ENCODE results near the gene RNFT2.

RNFT2 gene

DNA sequence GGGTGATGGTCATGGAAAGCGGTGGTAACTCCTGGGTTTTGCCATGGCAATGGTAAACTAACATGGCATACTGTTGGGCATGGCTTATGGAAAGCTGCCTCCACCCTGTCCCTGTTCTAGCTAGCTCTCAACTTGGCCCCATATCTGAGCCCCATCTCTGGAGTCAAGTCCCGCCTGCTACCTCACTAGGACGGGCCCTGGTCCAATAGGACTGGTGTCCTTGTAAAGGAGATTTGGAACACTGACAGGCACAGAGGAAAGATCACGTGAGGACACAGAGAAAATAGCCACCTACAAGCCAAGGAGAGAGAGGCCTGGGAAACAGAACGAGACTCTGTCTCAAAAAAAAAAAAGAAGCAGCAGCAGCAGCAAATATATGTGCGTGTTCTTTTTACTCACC, 59.8 kb downstream of the RNFT2 start:
- TF ChIP-seq, protein P1, sequence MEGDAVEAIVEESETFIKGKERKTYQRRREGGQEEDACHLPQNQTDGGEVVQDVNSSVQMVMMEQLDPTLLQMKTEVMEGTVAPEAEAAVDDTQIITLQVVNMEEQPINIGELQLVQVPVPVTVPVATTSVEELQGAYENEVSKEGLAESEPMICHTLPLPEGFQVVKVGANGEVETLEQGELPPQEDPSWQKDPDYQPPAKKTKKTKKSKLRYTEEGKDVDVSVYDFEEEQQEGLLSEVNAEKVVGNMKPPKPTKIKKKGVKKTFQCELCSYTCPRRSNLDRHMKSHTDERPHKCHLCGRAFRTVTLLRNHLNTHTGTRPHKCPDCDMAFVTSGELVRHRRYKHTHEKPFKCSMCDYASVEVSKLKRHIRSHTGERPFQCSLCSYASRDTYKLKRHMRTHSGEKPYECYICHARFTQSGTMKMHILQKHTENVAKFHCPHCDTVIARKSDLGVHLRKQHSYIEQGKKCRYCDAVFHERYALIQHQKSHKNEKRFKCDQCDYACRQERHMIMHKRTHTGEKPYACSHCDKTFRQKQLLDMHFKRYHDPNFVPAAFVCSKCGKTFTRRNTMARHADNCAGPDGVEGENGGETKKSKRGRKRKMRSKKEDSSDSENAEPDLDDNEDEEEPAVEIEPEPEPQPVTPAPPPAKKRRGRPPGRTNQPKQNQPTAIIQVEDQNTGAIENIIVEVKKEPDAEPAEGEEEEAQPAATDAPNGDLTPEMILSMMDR (IDR thresholded peaks at IDR 0.05; ENCODE audit: extremely low read depth, missing control alignments) = no peak
- DNase-seq (ENCODE audit: low spot score) = no peak

DNA sequence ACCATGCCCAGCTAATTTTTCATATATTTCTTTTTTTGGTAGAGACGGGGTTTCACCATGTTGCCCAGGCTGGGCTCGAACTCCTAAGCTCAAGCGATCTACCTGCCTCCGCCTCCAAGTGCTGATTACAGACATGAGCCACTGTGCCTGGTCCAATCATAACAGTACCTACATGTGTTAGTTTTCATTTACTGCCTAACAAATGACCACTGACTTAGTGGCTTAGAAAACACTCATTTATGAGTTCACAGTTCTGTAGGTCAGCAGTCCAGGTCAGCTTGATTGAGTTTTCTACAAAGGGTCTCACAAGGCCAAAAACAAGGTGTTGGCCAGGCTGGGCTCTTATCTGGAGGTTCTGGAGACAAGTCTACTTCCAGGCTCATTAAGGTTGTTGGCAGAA, 60.6 kb downstream of the RNFT2 start:
- no peak for DNase-seq (ENCODE audit: low spot score)
- TF ChIP-seq, protein P1 (IDR thresholded peaks at IDR 0.05; ENCODE audit: extremely low read depth, missing control alignments) = no peak

DNA sequence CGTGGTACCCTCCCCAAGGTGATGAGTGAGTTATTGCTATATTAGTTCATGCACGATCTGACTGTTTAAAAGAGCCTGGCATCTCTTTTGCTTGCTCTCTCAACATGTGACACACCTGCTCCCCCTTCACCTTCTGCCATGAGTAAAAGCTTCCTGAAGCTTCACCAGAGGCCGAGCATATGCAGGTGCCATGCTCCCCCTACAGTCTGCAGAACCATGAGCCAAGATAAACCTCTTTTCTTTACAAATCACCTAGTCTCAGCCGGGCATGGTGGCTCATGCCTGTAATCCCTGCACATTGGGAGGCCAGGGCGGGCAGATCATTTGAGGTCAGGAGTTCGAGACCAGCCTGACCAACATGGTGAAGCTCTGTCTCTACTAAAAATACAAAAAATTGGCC, 61.8 kb downstream of the RNFT2 start:
- TF ChIP-seq, protein P1 (IDR thresholded peaks at IDR 0.05; ENCODE audit: extremely low read depth, missing control alignments) = no peak
- DNase-seq (ENCODE audit: low spot score) = no peak

GRCh38 chr12:116800918-116801317, 62.8 kb downstream of the RNFT2 start:
- DNase-seq (ENCODE audit: low spot score) = no peak
- TF ChIP-seq, protein P1 (IDR thresholded peaks at IDR 0.05; ENCODE audit: extremely low read depth, missing control alignments) = no peak

- TF ChIP-seq, protein P1 (IDR thresholded peaks at IDR 0.05; ENCODE audit: extremely low read depth, missing control alignments) = no peak
- DNase-seq (ENCODE audit: low spot score) = no peak
These were observed 63.9 kb downstream of the RNFT2 start for GRCh38 chr12:116802018-116802417.

DNA sequence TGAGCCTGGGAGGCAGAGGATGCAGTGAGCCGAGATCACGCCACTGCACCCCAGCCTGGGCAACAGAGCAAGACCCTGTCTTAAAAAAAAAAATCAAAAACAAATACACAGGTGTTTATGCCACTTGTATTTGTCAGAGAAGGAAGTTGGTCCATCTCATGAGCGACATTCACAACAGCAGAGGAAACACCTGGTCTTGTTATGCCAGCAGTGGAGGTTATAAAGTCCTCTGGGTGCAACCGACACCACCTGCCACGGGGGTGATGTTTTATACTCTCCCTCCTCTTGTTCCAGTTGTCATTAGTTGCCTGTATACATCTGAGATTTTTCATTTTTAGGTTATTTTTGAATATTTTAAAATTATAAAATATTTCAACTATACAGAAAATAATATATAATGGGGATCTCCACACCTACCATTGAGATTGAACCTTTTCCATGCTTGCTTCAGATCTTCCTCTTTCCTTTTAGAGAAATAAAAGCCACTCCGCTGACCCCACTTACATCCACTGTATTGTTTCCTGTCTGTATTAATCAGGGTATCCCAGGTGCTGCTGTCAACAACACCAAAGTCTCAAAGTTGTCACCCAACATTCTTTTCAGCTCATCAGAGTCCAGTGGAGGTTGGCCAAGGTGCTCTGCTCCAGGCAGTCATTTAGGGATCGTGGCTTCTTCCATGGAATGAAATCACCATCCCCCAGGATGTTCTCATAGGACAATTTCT, 65.1 kb downstream of the RNFT2 start:
- TF ChIP-seq, protein P1 (IDR thresholded peaks at IDR 0.05; ENCODE audit: extremely low read depth, missing control alignments) = no peak
- DNase-seq (ENCODE audit: low spot score) = no peak

GRCh38 chr12:116804051-116804450, 65.9 kb downstream of the RNFT2 start:
- DNase-seq (ENCODE audit: low spot score) = no peak
- TF ChIP-seq, protein P1 (IDR thresholded peaks at IDR 0.05; ENCODE audit: extremely low read depth, missing control alignments) = no peak
